Keratinocyte (primary cell): Measurements from ENCODE around the gene ERCC6. TPM values are rescaled to one million over a fixed set of nuclear protein-coding genes. Genes with fewer than 3 reads are reported as not detected.
A peak's percentile ranks its signal among the peaks of the same experiment; 100 is the strongest.

Experiments used
- DNase-seq: peaks from one replicate; pipeline ENCODE4 v3.0.0-alpha.2; 2011; ENCODE audit warnings: low read depth, missing footprints, low spot score
- FAIRE-seq: peaks from 2 replicates; lab custom pipeline; 2011; peaks lifted over from hg19 to GRCh38; lab: Jason Lieb, UNC
- H2AFZ ChIP-seq: 2 replicates; pipeline ENCODE4 v1.6.0; 2012; ENCODE audit warnings: low read length, control low read depth, inconsistent platforms; ENCODE audit not compliant: control insufficient read depth
- H3K27ac ChIP-seq: 2 replicates; pipeline ENCODE4 v1.5.1; 2011; ENCODE audit warnings: low read length; ENCODE audit not compliant: control insufficient read depth, insufficient read depth
- H3K27me3 ChIP-seq: 3 replicates; pipeline ENCODE4 v1.6.0; 2011; ENCODE audit warnings: low read length; ENCODE audit not compliant: control insufficient read depth, insufficient read depth; ENCODE audit errors: extremely low read depth
- H3K36me3 ChIP-seq, 2 experiments: 2 replicates in 1 of 2; 3 replicates in 1 of 2; pipeline ENCODE4 v1.5.1; 2011; ENCODE audit warnings: low read length in 2 of 2, mild to moderate bottlenecking in 1 of 2; ENCODE audit not compliant: control insufficient read depth in 2 of 2, insufficient read depth in 2 of 2; ENCODE audit errors: extremely low read depth in 1 of 2
- H3K4me1 ChIP-seq: 3 replicates; pipeline ENCODE4 v1.5.1; 2011; ENCODE audit warnings: low read length; ENCODE audit not compliant: control insufficient read depth, insufficient read depth; ENCODE audit errors: extremely low read depth
- H3K4me2 ChIP-seq: 3 replicates; pipeline ENCODE4 v1.6.0; 2011; ENCODE audit warnings: low read depth, low read length; ENCODE audit not compliant: control insufficient read depth, insufficient read depth; ENCODE audit errors: extremely low read depth
- H3K4me3 ChIP-seq, 3 experiments: fragments of 200-600 bp in 1 of 3; sonication (generic) in 1 of 3; 2 replicates in 2 of 3; 3 replicates in 1 of 3; pipeline ENCODE4 v1.5.1; 2011 to 2016; ENCODE audit warnings: low read length in 3 of 3, mild to moderate bottlenecking in 3 of 3, control low read depth in 2 of 3, inconsistent platforms in 1 of 3, low read depth in 1 of 3, mixed read lengths in 1 of 3, mixed run types in 1 of 3, moderate library complexity in 1 of 3; ENCODE audit not compliant: control insufficient read depth in 2 of 3, insufficient read depth in 2 of 3; ENCODE audit errors: extremely low read depth in 1 of 3
- H3K79me2 ChIP-seq: 2 replicates; pipeline ENCODE4 v1.6.0; 2012; ENCODE audit warnings: low read length; ENCODE audit not compliant: control insufficient read depth, insufficient read depth
- H3K9ac ChIP-seq: 3 replicates; pipeline ENCODE4 v1.6.0; 2011; ENCODE audit warnings: low read length; ENCODE audit not compliant: control insufficient read depth, insufficient read depth; ENCODE audit errors: extremely low read depth
- H3K9me1 ChIP-seq: 3 replicates; pipeline ENCODE4 v1.6.0; 2011; ENCODE audit warnings: low read length; ENCODE audit not compliant: control insufficient read depth, insufficient read depth; ENCODE audit errors: extremely low read depth
- H3K9me3 ChIP-seq: 2 replicates; pipeline ENCODE4 v1.5.1; 2012; ENCODE audit warnings: low read depth, low read length; ENCODE audit not compliant: control insufficient read depth
- H4K20me1 ChIP-seq: 3 replicates; pipeline ENCODE4 v1.6.0; 2011; ENCODE audit warnings: low read length; ENCODE audit not compliant: control insufficient read depth, insufficient read depth; ENCODE audit errors: extremely low read depth
- CTCF ChIP-seq, 3 experiments: IDR thresholded peaks in 1 of 3; conservative IDR thresholded peaks in 1 of 3; optimal IDR thresholded peaks in 1 of 3; 2 replicates in 2 of 3; 3 replicates in 1 of 3; pipeline versions ENCODE3 to v1.5.1; 2011; ENCODE audit warnings: low read length in 3 of 3, mild to moderate bottlenecking in 3 of 3, moderate library complexity in 2 of 3, control low read depth in 1 of 3, inconsistent platforms in 1 of 3; ENCODE audit not compliant: insufficient read depth in 2 of 3; ENCODE audit errors: extremely low read depth in 1 of 3
- EZH2 ChIP-seq: IDR thresholded peaks from one replicate; pipeline ENCODE4 v1.6.1; 2012; ENCODE audit warnings: inconsistent platforms, mild to moderate bottlenecking, low read length, moderate library complexity
- dilution Hi-C: fragments of 300-500 bp; cut with MboI; formaldehyde crosslinking; loops from one replicate; pipeline ENCODE4 v1.7.0; 2020; ENCODE audit warnings: low sequenced_read_pairs; ENCODE audit not compliant: extremely low pct_ligation_motif_present
- polyA plus RNA-seq, 5 experiments: library from polyadenylated mRNA; depleted of rRNA in 3 of 5; stranded (reverse) in 3 of 5; stranded (forward) in 1 of 5; unstranded in 1 of 5; fragments of >200 nt; gene quantifications; 1 replicate in 1 of 5; 2 replicates in 3 of 5; 3 replicates in 1 of 5; pipeline versions ENCODE4 v1.2.1 to v1.2.3, GENCODE V29; 2011 to 2012; ENCODE audit warnings: missing spikeins in 2 of 5, low read depth in 1 of 5, low replicate concordance in 1 of 5

The ERCC6 gene
- polyA plus RNA-seq, 1 donor (not counting 4 experiments of a cell fraction or from before 2014, with no cell fraction given): 36.8 TPM

- no peaks in the 10 kb centered on the region for H3K27me3 ChIP-seq
- H3K4me3 ChIP-seq: no peak overlapping the region
- DNase-seq (no peak), FAIRE-seq (no peak)
- no peak for TF ChIP-seq CTCF (optimal IDR thresholded peaks at IDR 0.05 in 1 of 3, IDR thresholded peaks at IDR 0.05 in 1 of 3, conservative IDR thresholded peaks at IDR 0.05 in 1 of 3; ENCODE audit: extremely low read depth in 1 of 3, insufficient read depth in 2 of 3, low read length in 3 of 3)
- no peaks in the 10 kb centered on the region for H3K9me1 ChIP-seq
- peaks cover 12% of the 10 kb centered on the region for H3K4me1 ChIP-seq
- no peak overlapping the region for H3K9ac ChIP-seq
- H3K4me2 ChIP-seq: no peak overlapping the region
- H3K9me3 ChIP-seq: no peaks in the 10 kb centered on the region
- H3K36me3 ChIP-seq: no peaks in the 10 kb centered on the region
- dilution Hi-C loops: no loop called here
- peak overlapping the region; percentile 8 for H2AFZ ChIP-seq
- no peaks in the 10 kb centered on the region for H3K79me2 ChIP-seq
- no peaks in the 10 kb centered on the region for H4K20me1 ChIP-seq
- H3K27ac ChIP-seq: no peak overlapping the region
Measured at GRCh38 chr10:49575489-49576072, 36.7 kb upstream of the ERCC6 start.

GRCh38 chr10:49572594-49573114 is 33.7 kb upstream of the ERCC6 start:
- Histone ChIP-seq H3K79me2 (no peaks in the 10 kb centered on the region), H3K4me1 (peaks cover 14% of the 10 kb centered on the region), H3K27ac (no peak overlapping the region), H4K20me1 (no peaks in the 10 kb centered on the region), H3K9ac (no peak overlapping the region), H3K4me2 (no peak overlapping the region), H3K9me1 (no peaks in the 10 kb centered on the region), H3K36me3 (no peaks in the 10 kb centered on the region), H3K9me3 (peaks cover 2% of the 10 kb centered on the region), H3K27me3 (no peaks in the 10 kb centered on the region), H2AFZ (no peak overlapping the region), H3K4me3 (no peak overlapping the region)
- dilution Hi-C loops: no loop called here
- no peak for FAIRE-seq
- TF ChIP-seq EZH2 (no peak), CTCF (optimal IDR thresholded peaks at IDR 0.05 in 1 of 3, IDR thresholded peaks at IDR 0.05 in 1 of 3, conservative IDR thresholded peaks at IDR 0.05 in 1 of 3; ENCODE audit: extremely low read depth in 1 of 3, insufficient read depth in 2 of 3, low read length in 3 of 3) (no peak)
- no peak for DNase-seq
